ENCODE data around the gene EPC2. TPM values are rescaled to one million over a fixed set of nuclear protein-coding genes. Genes with fewer than 3 reads are reported as not detected.

The EPC2 gene
- total RNA-seq, 1 donor from 2014 or later: 39.3 TPM

- Mint-ChIP-seq H3K4me3 (no peak overlapping the region), H3K27me3 (ENCODE audit: insufficient read depth, low read depth) (no peaks in the 10 kb centered on the region), H3K36me3 (peaks cover 18% of the 10 kb centered on the region), H3K9me3 (peaks cover 18% of the 10 kb centered on the region), H3K27ac (no peak overlapping the region), H3K4me1 (peaks cover 13% of the 10 kb centered on the region)
- no peak overlapping the region for H3K4me3 ChIP-seq
- peaks cover 11% of the 10 kb centered on the region for H3K4me1 ChIP-seq
- no peak overlapping the region for H3K4me2 ChIP-seq
- H3K27ac ChIP-seq: no peak overlapping the region
- peaks cover 64% of the 10 kb centered on the region for H4K20me1 ChIP-seq (ENCODE audit: low read depth)
- no peak overlapping the region for H2AFZ ChIP-seq (replicated peaks)
- DNase-seq (ENCODE audit: low spot score): no peak
- no peaks in the 10 kb centered on the region for H3K9me3 ChIP-seq (ENCODE audit: low read depth)
- H3K9ac ChIP-seq: no peak overlapping the region
- peaks cover 100% of the 10 kb centered on the region for H3K79me2 ChIP-seq (ENCODE audit: low read depth)
- TF ChIP-seq EZH2 (IDR thresholded peaks at IDR 0.05) (no peak), EZH2phosphoT487 (IDR thresholded peaks at IDR 0.05) (no peak)
- TF ChIP-seq, protein P1, sequence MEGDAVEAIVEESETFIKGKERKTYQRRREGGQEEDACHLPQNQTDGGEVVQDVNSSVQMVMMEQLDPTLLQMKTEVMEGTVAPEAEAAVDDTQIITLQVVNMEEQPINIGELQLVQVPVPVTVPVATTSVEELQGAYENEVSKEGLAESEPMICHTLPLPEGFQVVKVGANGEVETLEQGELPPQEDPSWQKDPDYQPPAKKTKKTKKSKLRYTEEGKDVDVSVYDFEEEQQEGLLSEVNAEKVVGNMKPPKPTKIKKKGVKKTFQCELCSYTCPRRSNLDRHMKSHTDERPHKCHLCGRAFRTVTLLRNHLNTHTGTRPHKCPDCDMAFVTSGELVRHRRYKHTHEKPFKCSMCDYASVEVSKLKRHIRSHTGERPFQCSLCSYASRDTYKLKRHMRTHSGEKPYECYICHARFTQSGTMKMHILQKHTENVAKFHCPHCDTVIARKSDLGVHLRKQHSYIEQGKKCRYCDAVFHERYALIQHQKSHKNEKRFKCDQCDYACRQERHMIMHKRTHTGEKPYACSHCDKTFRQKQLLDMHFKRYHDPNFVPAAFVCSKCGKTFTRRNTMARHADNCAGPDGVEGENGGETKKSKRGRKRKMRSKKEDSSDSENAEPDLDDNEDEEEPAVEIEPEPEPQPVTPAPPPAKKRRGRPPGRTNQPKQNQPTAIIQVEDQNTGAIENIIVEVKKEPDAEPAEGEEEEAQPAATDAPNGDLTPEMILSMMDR (IDR thresholded peaks at IDR 0.05): no peak
- H3K36me3 ChIP-seq: no peaks in the 10 kb centered on the region
- no peaks in the 10 kb centered on the region for H3F3A ChIP-seq (ENCODE audit: low read depth)
- H3K27me3 ChIP-seq: no peaks in the 10 kb centered on the region
Observed at GRCh38 chr2:148664229-148664628, 19.7 kb downstream of the EPC2 start.

GRCh38 chr2:148666555-148666954 is 22.0 kb downstream of the EPC2 start:
- no peak overlapping the region for H3K4me3 Mint-ChIP-seq
- H3K4me1 Mint-ChIP-seq: peaks cover 13% of the 10 kb centered on the region
- Histone ChIP-seq H3K4me1 (peaks cover 11% of the 10 kb centered on the region), H3K9me3 (ENCODE audit: low read depth) (no peaks in the 10 kb centered on the region), H3F3A (ENCODE audit: low read depth) (no peaks in the 10 kb centered on the region), H3K4me3 (no peak overlapping the region), H3K36me3 (no peaks in the 10 kb centered on the region), H3K9ac (no peak overlapping the region), H3K27me3 (no peaks in the 10 kb centered on the region), H2AFZ (replicated peaks) (no peak overlapping the region), H3K79me2 (ENCODE audit: low read depth) (peaks cover 100% of the 10 kb centered on the region), H4K20me1 (ENCODE audit: low read depth) (peaks cover 68% of the 10 kb centered on the region), H3K4me2 (no peak overlapping the region), H3K27ac (no peak overlapping the region)
- H3K9me3 Mint-ChIP-seq: peaks cover 24% of the 10 kb centered on the region
- H3K27ac Mint-ChIP-seq: no peak overlapping the region
- no peak for DNase-seq (ENCODE audit: low spot score)
- H3K36me3 Mint-ChIP-seq: peaks cover 20% of the 10 kb centered on the region
- H3K27me3 Mint-ChIP-seq (ENCODE audit: insufficient read depth, low read depth): no peaks in the 10 kb centered on the region
- TF ChIP-seq EZH2 (IDR thresholded peaks at IDR 0.05): no peak
- TF ChIP-seq, protein P1 (IDR thresholded peaks at IDR 0.05): no peak

DNA sequence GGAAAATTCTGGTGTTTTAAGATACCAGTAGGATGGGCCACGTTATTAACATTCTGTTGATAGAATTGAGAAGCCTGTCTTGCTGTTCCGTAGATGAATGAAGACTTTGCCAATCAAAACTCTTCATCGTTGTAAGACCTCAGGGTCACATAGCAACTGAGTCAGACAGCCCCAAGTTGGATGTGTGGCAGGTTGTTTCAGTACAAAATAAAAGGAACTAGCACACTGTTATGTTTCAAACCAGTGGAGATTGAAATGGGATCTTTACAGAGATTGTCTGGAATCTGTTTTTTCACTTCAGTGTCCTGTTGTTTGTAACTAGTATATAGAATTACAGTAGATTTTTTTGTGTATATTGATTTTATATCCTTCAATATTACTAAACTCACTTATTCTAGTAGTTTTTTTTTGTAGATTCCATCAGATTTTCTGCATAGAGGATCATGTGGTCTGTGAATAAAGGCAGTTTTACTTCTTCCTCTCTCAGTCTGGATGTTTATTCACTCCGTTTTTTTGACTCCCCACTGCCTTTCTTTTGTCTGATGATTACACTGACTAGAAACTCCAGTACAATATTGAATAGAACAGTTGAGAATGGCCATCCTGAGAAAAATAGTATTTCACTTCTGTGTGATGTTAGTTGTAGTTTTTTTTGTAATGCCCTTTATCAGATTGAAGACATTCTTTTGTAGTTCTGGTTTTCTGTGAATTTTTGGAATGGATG is 22.7 kb downstream of the EPC2 start:
- no peaks in the 10 kb centered on the region for H3K27me3 ChIP-seq
- DNase-seq (ENCODE audit: low spot score): peak; percentile 10
- no peaks in the 10 kb centered on the region for H3K9me3 ChIP-seq (ENCODE audit: low read depth)
- H3K27ac ChIP-seq: no peak overlapping the region
- H3K9ac ChIP-seq: no peak overlapping the region
- Mint-ChIP-seq H3K27me3 (ENCODE audit: insufficient read depth, low read depth) (no peaks in the 10 kb centered on the region), H3K4me3 (no peak overlapping the region), H3K4me1 (peaks cover 13% of the 10 kb centered on the region), H3K9me3 (peaks cover 28% of the 10 kb centered on the region), H3K27ac (peak overlapping the region; percentile 57), H3K36me3 (peaks cover 20% of the 10 kb centered on the region)
- H4K20me1 ChIP-seq (ENCODE audit: low read depth): peaks cover 68% of the 10 kb centered on the region
- H3K79me2 ChIP-seq (ENCODE audit: low read depth): peaks cover 100% of the 10 kb centered on the region
- TF ChIP-seq EZH2phosphoT487 (IDR thresholded peaks at IDR 0.05): no peak
- TF ChIP-seq, protein P1 (IDR thresholded peaks at IDR 0.05): no peak
- TF ChIP-seq EZH2 (IDR thresholded peaks at IDR 0.05): no peak
- no peak overlapping the region for H2AFZ ChIP-seq (replicated peaks)
- H3K36me3 ChIP-seq: no peaks in the 10 kb centered on the region
- H3K4me2 ChIP-seq: peak overlapping the region; percentile 15
- H3K4me3 ChIP-seq: no peak overlapping the region
- no peaks in the 10 kb centered on the region for H3F3A ChIP-seq (ENCODE audit: low read depth)
- H3K4me1 ChIP-seq: peaks cover 11% of the 10 kb centered on the region
